ENCODE data around the gene SNAP25. TPM values are rescaled to one million over a fixed set of nuclear protein-coding genes. Genes with fewer than 3 reads are reported as not detected.

The SNAP25 gene
- total RNA-seq, 2 donors from 2014 or later = 0.11 TPM; not detected in 1

DNA sequence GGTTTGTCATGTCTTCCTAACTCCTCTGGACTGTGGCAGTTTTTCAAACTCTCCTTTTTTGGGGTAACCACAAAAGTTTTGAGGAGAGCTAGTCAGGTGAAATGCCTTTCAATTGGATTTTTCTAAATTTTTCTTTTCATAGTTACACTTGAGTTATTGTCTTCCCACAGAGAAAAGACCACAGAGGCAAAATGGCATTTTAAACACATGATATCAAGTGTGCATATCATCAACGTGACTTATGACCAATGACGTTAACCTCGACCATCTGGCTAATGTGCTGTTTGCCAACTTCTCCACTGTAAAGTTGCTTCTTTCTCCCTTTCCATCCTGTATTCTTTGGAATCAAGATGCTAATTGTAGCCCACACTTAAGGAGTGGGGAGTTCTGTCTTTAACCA, 41.3 kb upstream of the SNAP25 start:
- no peaks in the 10 kb centered on the region for H3K9me3 Mint-ChIP-seq
- no peak for DNase-seq
- H3K4me3 Mint-ChIP-seq = no peak overlapping the region
- no peaks in the 10 kb centered on the region for H3K36me3 Mint-ChIP-seq (ENCODE audit: low read depth)
- TF ChIP-seq, protein P1, sequence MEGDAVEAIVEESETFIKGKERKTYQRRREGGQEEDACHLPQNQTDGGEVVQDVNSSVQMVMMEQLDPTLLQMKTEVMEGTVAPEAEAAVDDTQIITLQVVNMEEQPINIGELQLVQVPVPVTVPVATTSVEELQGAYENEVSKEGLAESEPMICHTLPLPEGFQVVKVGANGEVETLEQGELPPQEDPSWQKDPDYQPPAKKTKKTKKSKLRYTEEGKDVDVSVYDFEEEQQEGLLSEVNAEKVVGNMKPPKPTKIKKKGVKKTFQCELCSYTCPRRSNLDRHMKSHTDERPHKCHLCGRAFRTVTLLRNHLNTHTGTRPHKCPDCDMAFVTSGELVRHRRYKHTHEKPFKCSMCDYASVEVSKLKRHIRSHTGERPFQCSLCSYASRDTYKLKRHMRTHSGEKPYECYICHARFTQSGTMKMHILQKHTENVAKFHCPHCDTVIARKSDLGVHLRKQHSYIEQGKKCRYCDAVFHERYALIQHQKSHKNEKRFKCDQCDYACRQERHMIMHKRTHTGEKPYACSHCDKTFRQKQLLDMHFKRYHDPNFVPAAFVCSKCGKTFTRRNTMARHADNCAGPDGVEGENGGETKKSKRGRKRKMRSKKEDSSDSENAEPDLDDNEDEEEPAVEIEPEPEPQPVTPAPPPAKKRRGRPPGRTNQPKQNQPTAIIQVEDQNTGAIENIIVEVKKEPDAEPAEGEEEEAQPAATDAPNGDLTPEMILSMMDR (conservative IDR thresholded peaks at IDR 0.05) = no peak
- H3K27me3 Mint-ChIP-seq (ENCODE audit: insufficient read depth) = peaks cover 13% of the 10 kb centered on the region
- Histone ChIP-seq H3K27ac (ENCODE audit: low read depth, low read length) (no peak overlapping the region), H3K9me3 (ENCODE audit: control insufficient read depth, low read length) (no peaks in the 10 kb centered on the region), H3K27me3 (ENCODE audit: control insufficient read depth, insufficient read depth, low read length, poor library complexity, severe bottlenecking) (peaks cover 23% of the 10 kb centered on the region), H3K4me3 (ENCODE audit: low read length) (no peak overlapping the region), H3K36me3 (ENCODE audit: control insufficient read depth, insufficient read depth, low read length) (no peaks in the 10 kb centered on the region), H3K9ac (ENCODE audit: extremely low read depth, low read length, poor library complexity, severe bottlenecking) (no peak overlapping the region), H3K4me1 (ENCODE audit: control insufficient read depth, insufficient read depth, low read length) (no peaks in the 10 kb centered on the region)
- WGBS, 2 experiments (ENCODE audit: insufficient coverage in 1 of 2, insufficient read length in 1 of 2) = 93 to 95% methylated on average over 3 of the region's 3 CpGs
- H3K27ac Mint-ChIP-seq = no peak overlapping the region
- peaks cover 3% of the 10 kb centered on the region for H3K4me1 Mint-ChIP-seq

DNA sequence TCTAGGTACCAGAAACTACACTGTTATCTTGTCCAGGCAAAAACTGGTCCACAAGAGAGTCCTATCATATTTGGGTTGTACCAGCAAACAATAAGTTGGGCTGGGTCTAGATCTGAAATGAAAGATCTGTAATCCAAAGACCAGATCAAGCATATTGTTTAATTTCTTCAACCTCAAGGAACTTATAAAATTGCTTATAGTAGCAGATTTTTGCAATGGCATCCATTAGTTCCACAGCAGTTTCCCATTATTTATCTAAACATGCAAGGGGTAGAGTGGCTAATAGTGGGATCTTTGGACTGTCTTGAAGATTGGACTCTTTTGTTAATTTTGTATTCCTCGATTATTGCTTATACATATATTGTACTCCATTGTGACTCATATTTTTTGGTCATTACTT, 40.5 kb upstream of the SNAP25 start:
- H3K4me1 Mint-ChIP-seq = no peaks in the 10 kb centered on the region
- H3K36me3 Mint-ChIP-seq (ENCODE audit: low read depth) = no peaks in the 10 kb centered on the region
- H3K27ac Mint-ChIP-seq = no peak overlapping the region
- no peaks in the 10 kb centered on the region for H3K36me3 ChIP-seq (ENCODE audit: control insufficient read depth, insufficient read depth, low read length)
- no peak overlapping the region for H3K4me3 ChIP-seq (ENCODE audit: low read length)
- no peaks in the 10 kb centered on the region for H3K9me3 Mint-ChIP-seq
- DNase-seq = no peak
- no peaks in the 10 kb centered on the region for H3K4me1 ChIP-seq (ENCODE audit: control insufficient read depth, insufficient read depth, low read length)
- peaks cover 17% of the 10 kb centered on the region for H3K27me3 ChIP-seq (ENCODE audit: control insufficient read depth, insufficient read depth, low read length, poor library complexity, severe bottlenecking)
- no peak overlapping the region for H3K27ac ChIP-seq (ENCODE audit: low read depth, low read length)
- TF ChIP-seq, protein P1 (conservative IDR thresholded peaks at IDR 0.05) = no peak
- WGBS, 2 experiments (ENCODE audit: insufficient coverage in 1 of 2, insufficient read length in 1 of 2) = no CpG with 5 or more reads among the region's 1 CpG
- H3K9ac ChIP-seq (ENCODE audit: extremely low read depth, low read length, poor library complexity, severe bottlenecking) = no peak overlapping the region
- peaks cover 7% of the 10 kb centered on the region for H3K27me3 Mint-ChIP-seq (ENCODE audit: insufficient read depth)
- no peak overlapping the region for H3K4me3 Mint-ChIP-seq
- no peaks in the 10 kb centered on the region for H3K9me3 ChIP-seq (ENCODE audit: control insufficient read depth, low read length)

DNA sequence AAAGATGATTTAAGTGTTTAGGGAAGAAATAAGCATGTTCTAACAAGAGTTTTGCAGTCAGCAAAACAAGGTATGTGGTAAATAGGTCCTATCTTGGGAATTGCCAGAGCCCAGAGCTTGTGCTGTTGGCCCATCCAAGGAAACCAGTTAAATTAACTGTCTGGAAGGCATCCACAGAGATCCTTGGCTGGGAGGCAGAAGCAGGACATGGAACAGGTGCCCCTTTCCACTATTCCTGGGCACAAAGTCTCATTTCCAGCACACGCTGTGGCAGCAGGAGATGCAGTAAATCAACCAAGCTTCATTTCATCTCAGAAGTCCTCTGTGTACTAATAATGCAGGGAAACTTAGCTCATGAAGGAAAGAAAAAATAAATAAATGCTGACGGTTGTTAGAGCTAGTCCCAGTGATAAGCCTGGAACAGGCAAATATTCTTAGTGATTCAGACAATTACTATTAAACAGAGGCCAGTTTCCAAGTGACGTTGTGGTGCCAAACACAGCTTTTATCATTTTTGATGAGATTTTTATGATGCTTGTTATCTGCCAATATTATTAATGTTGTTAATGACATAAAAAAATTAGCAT, 39.8 kb upstream of the SNAP25 start:
- Histone ChIP-seq H3K9me3 (ENCODE audit: control insufficient read depth, low read length) (no peaks in the 10 kb centered on the region), H3K4me1 (ENCODE audit: control insufficient read depth, insufficient read depth, low read length) (no peaks in the 10 kb centered on the region), H3K4me3 (ENCODE audit: low read length) (no peak overlapping the region), H3K27ac (ENCODE audit: low read depth, low read length) (no peak overlapping the region), H3K27me3 (ENCODE audit: control insufficient read depth, insufficient read depth, low read length, poor library complexity, severe bottlenecking) (peaks cover 11% of the 10 kb centered on the region), H3K36me3 (ENCODE audit: control insufficient read depth, insufficient read depth, low read length) (no peaks in the 10 kb centered on the region), H3K9ac (ENCODE audit: extremely low read depth, low read length, poor library complexity, severe bottlenecking) (no peak overlapping the region)
- Mint-ChIP-seq H3K36me3 (ENCODE audit: low read depth) (no peaks in the 10 kb centered on the region), H3K9me3 (no peaks in the 10 kb centered on the region), H3K27me3 (ENCODE audit: insufficient read depth) (peaks cover 5% of the 10 kb centered on the region), H3K27ac (no peak overlapping the region), H3K4me3 (no peak overlapping the region), H3K4me1 (no peaks in the 10 kb centered on the region)
- DNase-seq = no peak
- TF ChIP-seq, protein P1 (conservative IDR thresholded peaks at IDR 0.05) = no peak
- 98 to 100% methylated on average over 2 to 3 of the region's 3 CpGs for WGBS, 2 experiments (ENCODE audit: insufficient coverage in 1 of 2, insufficient read length in 1 of 2)

All from endodermal cell (in vitro differentiated cells).